NCI-H1105 (cell line): ENCODE results near the gene PNPLA8.
A peak's percentile ranks its signal among the peaks of the same experiment; 100 is the strongest.

Source experiments
- DNase-seq: peaks from one replicate; lab custom pipeline; 2025; lab: John Stamatoyannopoulos, UW

The PNPLA8 gene

GRCh38 chr7:108442039-108442568, 83.8 kb downstream of the PNPLA8 start:
- DNase-seq: peak; percentile 81

- no peak for DNase-seq
Measured at GRCh38 chr7:108441392-108441955, 84.5 kb downstream of the PNPLA8 start.

GRCh38 chr7:108440613-108441012, 85.3 kb downstream of the PNPLA8 start:
- no peak for DNase-seq

- no peak for DNase-seq
Measured at GRCh38 chr7:108436906-108437305, 89.0 kb downstream of the PNPLA8 start.

GRCh38 chr7:108434010-108434409, 91.9 kb downstream of the PNPLA8 start:
- no peak for DNase-seq

- no peak for DNase-seq
Measured at GRCh38 chr7:108431099-108431498, 94.8 kb downstream of the PNPLA8 start.

- DNase-seq: no peak
Measured at GRCh38 chr7:108430664-108431063, 95.3 kb downstream of the PNPLA8 start.

GRCh38 chr7:108427766-108428165, 98.2 kb downstream of the PNPLA8 start:
- no peak for DNase-seq

GRCh38 chr7:108425714-108426275, 100.1 kb downstream of the PNPLA8 start:
- no peak for DNase-seq

- no peak for DNase-seq
Measured at GRCh38 chr7:108424013-108424412, 101.9 kb downstream of the PNPLA8 start.

GRCh38 chr7:108423089-108423989, 102.6 kb downstream of the PNPLA8 start:
- DNase-seq: no peak

GRCh38 chr7:108421720-108422331, 104.1 kb downstream of the PNPLA8 start:
- no peak for DNase-seq
